HepG2 (cell line): Measurements from ENCODE around the gene ADGRB3. TPM values are rescaled to one million over a fixed set of nuclear protein-coding genes. Genes with fewer than 3 reads are reported as not detected.

Experiments
- ATAC-seq: fragments of 200-7000 bp; cut with Tn5 transposase; 3 replicates; pipeline ENCODE4 v1.9.1; 2020; ENCODE audit warnings: mild to moderate bottlenecking, moderate library complexity
- BruUV-seq: library from RNA; stranded (reverse); fragments of 400-500 nt; replicated peaks from 2 replicates; lab custom pipeline; 2021; lab: Mats Ljungman, UMichigan
- CTCF ChIA-PET: fragments of 300-600 bp; formaldehyde crosslinking; extraction: SDS; loops from one replicate; lab custom pipeline; 2021; ENCODE audit warnings: low total read pairs, inconsistent platforms, low intra/inter-chr PET ratio; lab: Yijun Ruan, JAX
- POLR2A ChIA-PET: fragments of 350-600 bp; sonication (Branson Sonifier 250); formaldehyde crosslinking; loops from one replicate; lab custom pipeline; 2020; ENCODE audit warnings: antibody characterized with exemption, inconsistent platforms; lab: Yijun Ruan, JAX
- DNase-seq: peaks from one replicate; pipeline ENCODE4 v3.0.0-alpha.2; 2015; ENCODE audit warnings: low spot score
- FAIRE-seq: peaks from 3 replicates; lab custom pipeline; 2011; peaks lifted over from hg19 to GRCh38; lab: Jason Lieb, UNC
- H2AFZ ChIP-seq: one replicate; pipeline ENCODE4 v1.6.1; 2011; ENCODE audit warnings: low read length, inconsistent platforms
- H3K27ac ChIP-seq: fragments of 300-600 bp; 3 replicates; pipeline ENCODE4 v1.8.0; 2011; ENCODE audit warnings: mixed run types, mild to moderate bottlenecking, mixed read lengths, low read length, inconsistent platforms; ENCODE audit not compliant: insufficient read depth; ENCODE audit errors: extremely low read length
- H3K27me3 ChIP-seq, 2 experiments: fragments of 200-600 bp in 1 of 2; 2 replicates in 1 of 2; 3 replicates in 1 of 2; pipeline versions ENCODE4 v1.6.0 to v1.8.0; 2011; ENCODE audit warnings: low read length in 2 of 2, mild to moderate bottlenecking in 2 of 2, moderate library complexity in 2 of 2, inconsistent platforms in 1 of 2; ENCODE audit not compliant: insufficient read depth in 2 of 2, control insufficient read depth in 1 of 2
- H3K36me3 ChIP-seq, 2 experiments: fragments of 200-600 bp in 1 of 2; replicated peaks in 1 of 2; 2 replicates in 1 of 2; 3 replicates in 1 of 2; pipeline versions ENCODE4 v1.5.1 to v1.8.0; 2011; ENCODE audit warnings: low read length in 2 of 2, inconsistent platforms in 1 of 2; ENCODE audit not compliant: insufficient read depth in 2 of 2, control insufficient read depth in 1 of 2
- H3K4me1 ChIP-seq: 2 replicates; pipeline ENCODE4 v1.5.1; 2012; ENCODE audit warnings: low read length, inconsistent platforms; ENCODE audit not compliant: insufficient read depth
- H3K4me2 ChIP-seq: 2 replicates; pipeline ENCODE4 v1.6.0; 2011; ENCODE audit warnings: low read depth, low read length, inconsistent platforms
- H3K4me3 ChIP-seq, 3 experiments: fragments of 200-600 bp in 1 of 3; sonication (generic), shearing (Covaris generic) in 1 of 3; replicated peaks in 1 of 3; 2 replicates each; pipeline ENCODE4 v1.5.1; 2011 to 2016; ENCODE audit warnings: low read length in 3 of 3, inconsistent platforms in 2 of 3, low read depth in 2 of 3, mild to moderate bottlenecking in 2 of 3, control low read depth in 1 of 3, mixed read lengths in 1 of 3; ENCODE audit not compliant: insufficient read depth in 1 of 3
- H3K79me2 ChIP-seq: one replicate; pipeline ENCODE4 v1.6.1; 2011; ENCODE audit warnings: low read length, inconsistent platforms; ENCODE audit not compliant: insufficient read depth
- H3K9ac ChIP-seq: 2 replicates; pipeline ENCODE4 v1.6.0; 2011; ENCODE audit warnings: mild to moderate bottlenecking, low read depth, low read length, inconsistent platforms; ENCODE audit not compliant: insufficient read depth
- H3K9me3 ChIP-seq: 2 replicates; pipeline ENCODE4 v1.5.1; 2012; ENCODE audit warnings: mild to moderate bottlenecking, low read length
- H4K20me1 ChIP-seq: 2 replicates; pipeline ENCODE4 v1.6.0; 2011; ENCODE audit warnings: inconsistent platforms, mild to moderate bottlenecking, low read length, moderate library complexity; ENCODE audit not compliant: insufficient read depth
- ETV5 ChIP-seq: IDR thresholded peaks from 2 replicates; pipeline ENCODE4 v1.6.1; 2018; ENCODE audit warnings: missing biosample characterization, missing genetic modification reagents, inconsistent platforms, borderline replicate concordance
- GLI4 ChIP-seq: sonication (generic); formaldehyde crosslinking; IDR thresholded peaks from 2 replicates; pipeline ENCODE4 v1.5.1; 2020; ENCODE audit warnings: missing genetic modification reagents, mild to moderate bottlenecking, moderate library complexity, borderline replicate concordance
- GPN1 ChIP-seq: sonication (generic); formaldehyde crosslinking; IDR thresholded peaks from 2 replicates; pipeline ENCODE4 v1.5.1; 2020; ENCODE audit warnings: missing genetic modification reagents, borderline replicate concordance
- MBNL3 ChIP-seq: fragments of 250-450 bp; sonication (Bioruptor Pico); conservative IDR thresholded peaks from 2 replicates; pipeline ENCODE4 v1.8.0; 2022; ENCODE audit warnings: mild to moderate bottlenecking, inconsistent platforms
- PAF1 ChIP-seq: IDR thresholded peaks from 2 replicates; pipeline ENCODE4 v1.6.1; 2016; ENCODE audit warnings: missing genetic modification reagents, missing compliant biosample characterization
- PHF21A ChIP-seq: sonication (generic); formaldehyde crosslinking; IDR thresholded peaks from 2 replicates; pipeline ENCODE4 v1.5.0; 2020; ENCODE audit warnings: mild to moderate bottlenecking, missing genetic modification reagents
- SALL1 ChIP-seq: sonication (generic); formaldehyde crosslinking; IDR thresholded peaks from 2 replicates; pipeline ENCODE4 v1.8.0; 2022; ENCODE audit warnings: mild to moderate bottlenecking, missing genetic modification reagents
- TCF7L2 ChIP-seq: IDR thresholded peaks from 2 replicates; pipeline ENCODE4 v1.6.1; 2011; ENCODE audit warnings: mild to moderate bottlenecking, low read depth, low read length, moderate library complexity
- ZMYM4 ChIP-seq: sonication (generic); formaldehyde crosslinking; IDR thresholded peaks from 2 replicates; pipeline ENCODE4 v1.8.1; 2023; ENCODE audit warnings: mild to moderate bottlenecking, missing genetic modification reagents
- ZNF12 ChIP-seq: sonication (generic); formaldehyde crosslinking; IDR thresholded peaks from 2 replicates; pipeline ENCODE4 v1.5.0; 2020; ENCODE audit warnings: missing genetic modification reagents
- ZNF3 ChIP-seq: IDR thresholded peaks from 2 replicates; pipeline ENCODE4 v1.7.0; 2017; ENCODE audit warnings: inconsistent platforms
- ZNF446 ChIP-seq: sonication (generic); formaldehyde crosslinking; IDR thresholded peaks from 2 replicates; pipeline ENCODE4 v1.5.0; 2020; ENCODE audit warnings: mild to moderate bottlenecking, missing genetic modification reagents
- ZNF562 ChIP-seq: sonication (generic); formaldehyde crosslinking; IDR thresholded peaks from 2 replicates; pipeline ENCODE4 v1.8.0; 2022; ENCODE audit warnings: missing genetic modification reagents, borderline replicate concordance
- ZNF589 ChIP-seq: sonication (generic); formaldehyde crosslinking; conservative IDR thresholded peaks from 2 replicates; pipeline ENCODE4 v1.8.0; 2022; ENCODE audit warnings: mild to moderate bottlenecking, moderate library complexity, missing genetic modification reagents
- ZNF691 ChIP-seq: sonication (generic); formaldehyde crosslinking; IDR thresholded peaks from 2 replicates; pipeline ENCODE4 v1.4.0; 2020; ENCODE audit warnings: missing genetic modification reagents, low read depth, mild to moderate bottlenecking, borderline replicate concordance
- ZNF709 ChIP-seq: sonication (generic); formaldehyde crosslinking; IDR thresholded peaks from 2 replicates; pipeline ENCODE4 v1.5.0; 2020; ENCODE audit warnings: mild to moderate bottlenecking, missing genetic modification reagents
- ZNF781 ChIP-seq: sonication (generic); formaldehyde crosslinking; IDR thresholded peaks from 2 replicates; pipeline ENCODE4 v1.5.1; 2020; ENCODE audit warnings: borderline replicate concordance, mild to moderate bottlenecking, missing genetic modification reagents; ENCODE audit errors: not compliant biosample characterization
- ZNF878 ChIP-seq: sonication (generic); formaldehyde crosslinking; IDR thresholded peaks from 2 replicates; pipeline ENCODE4 v1.8.1; 2023; ENCODE audit warnings: mild to moderate bottlenecking, missing genetic modification reagents, moderate library complexity
- in situ Hi-C: cut with HindIII; loops from 2 replicates; pipeline ENCODE4 v1.10.0; 2017; ENCODE audit warnings: low pct_unique_long_range_greater_than_20kb; ENCODE audit not compliant: extremely low pct_ligation_motif_present
- intact Hi-C: fragments of 100-400 bp; cut with micrococcal nuclease; formaldehyde crosslinking; loops from one replicate; pipeline ENCODE4 v1.10.0; 2022; ENCODE audit not compliant: unreplicated experiment
- polyA plus RNA-seq, 8 experiments: library from polyadenylated mRNA; depleted of rRNA in 3 of 8; stranded (reverse) in 7 of 8; unstranded in 1 of 8; fragments of >200 nt; fragmentation: Illumina TruSeq in 4 of 8; extraction: Trizol in 4 of 8; gene quantifications; 2 replicates each; pipeline versions ENCODE4 v1.2.1 to v1.2.3, GENCODE V29; 2011 to 2016; ENCODE audit warnings: low read depth in 4 of 8, missing spikeins in 1 of 8, mixed read lengths in 1 of 8; ENCODE audit not compliant: insufficient read depth in 1 of 8
- total RNA-seq, 5 experiments: library from RNA; depleted of rRNA; stranded (reverse); fragments of >200 nt; fragmentation: Illumina TruSeq; extraction: Trizol; gene quantifications; 2 replicates each; pipeline ENCODE4 v1.2.3, GENCODE V29; 2016; ENCODE audit warnings: low read depth in 1 of 5
- TF ChIP-seq, protein P1 (sequence below): sonication (generic); formaldehyde crosslinking; IDR thresholded peaks from 2 replicates; pipeline ENCODE4 v1.4.0; 2020; ENCODE audit warnings: low read depth, missing genetic modification reagents

ADGRB3 gene
- total and polyA plus RNA-seq, 2 of the 13 experiments (the other 11 are each of a cell fraction or from before 2014, with no cell fraction given): not detected

GRCh38 chr6:68701159-68701558, 66.1 kb downstream of the ADGRB3 start (continued):
- no peak for TF ChIP-seq ZNF781 (CRISPR knock-in tag)
- no peak for TF ChIP-seq ETV5
- TF ChIP-seq GLI4: no peak
- TF ChIP-seq ZNF878 (CRISPR knock-in tag): no peak
- no peak for TF ChIP-seq PAF1 (CRISPR knock-in tag)
- TF ChIP-seq PHF21A (CRISPR knock-in tag): no peak
- TF ChIP-seq TCF7L2: no peak
- no peak for TF ChIP-seq SALL1
- TF ChIP-seq GPN1 (CRISPR knock-in tag): no peak
- TF ChIP-seq, all 625 proteins: peak for 0

- FAIRE-seq (no peak), ATAC-seq (no peak), DNase-seq (no peak)
- Histone ChIP-seq H3K79me2 (no peaks in the 10 kb centered on the region), H3K27ac (no peak overlapping the region), H3K4me2 (no peak overlapping the region), H3K9ac (no peak overlapping the region), H3K4me3 (no peak overlapping the region), H3K9me3 (no peaks in the 10 kb centered on the region), H3K27me3 (no peaks in the 10 kb centered on the region), H2AFZ (no peak overlapping the region), H3K36me3 (no peaks in the 10 kb centered on the region), H3K4me1 (no peaks in the 10 kb centered on the region), H4K20me1 (no peaks in the 10 kb centered on the region)
- in situ Hi-C loops: no loop called here
- POLR2A ChIA-PET: no interaction called here
- no TSS peak for BruUV-seq
- CTCF ChIA-PET: no interaction called here
- intact Hi-C loops: no loop called here
- no peak for TF ChIP-seq ZNF562 (CRISPR knock-in tag)
- no peak for TF ChIP-seq ZNF12 (CRISPR knock-in tag)
- TF ChIP-seq, protein P1, sequence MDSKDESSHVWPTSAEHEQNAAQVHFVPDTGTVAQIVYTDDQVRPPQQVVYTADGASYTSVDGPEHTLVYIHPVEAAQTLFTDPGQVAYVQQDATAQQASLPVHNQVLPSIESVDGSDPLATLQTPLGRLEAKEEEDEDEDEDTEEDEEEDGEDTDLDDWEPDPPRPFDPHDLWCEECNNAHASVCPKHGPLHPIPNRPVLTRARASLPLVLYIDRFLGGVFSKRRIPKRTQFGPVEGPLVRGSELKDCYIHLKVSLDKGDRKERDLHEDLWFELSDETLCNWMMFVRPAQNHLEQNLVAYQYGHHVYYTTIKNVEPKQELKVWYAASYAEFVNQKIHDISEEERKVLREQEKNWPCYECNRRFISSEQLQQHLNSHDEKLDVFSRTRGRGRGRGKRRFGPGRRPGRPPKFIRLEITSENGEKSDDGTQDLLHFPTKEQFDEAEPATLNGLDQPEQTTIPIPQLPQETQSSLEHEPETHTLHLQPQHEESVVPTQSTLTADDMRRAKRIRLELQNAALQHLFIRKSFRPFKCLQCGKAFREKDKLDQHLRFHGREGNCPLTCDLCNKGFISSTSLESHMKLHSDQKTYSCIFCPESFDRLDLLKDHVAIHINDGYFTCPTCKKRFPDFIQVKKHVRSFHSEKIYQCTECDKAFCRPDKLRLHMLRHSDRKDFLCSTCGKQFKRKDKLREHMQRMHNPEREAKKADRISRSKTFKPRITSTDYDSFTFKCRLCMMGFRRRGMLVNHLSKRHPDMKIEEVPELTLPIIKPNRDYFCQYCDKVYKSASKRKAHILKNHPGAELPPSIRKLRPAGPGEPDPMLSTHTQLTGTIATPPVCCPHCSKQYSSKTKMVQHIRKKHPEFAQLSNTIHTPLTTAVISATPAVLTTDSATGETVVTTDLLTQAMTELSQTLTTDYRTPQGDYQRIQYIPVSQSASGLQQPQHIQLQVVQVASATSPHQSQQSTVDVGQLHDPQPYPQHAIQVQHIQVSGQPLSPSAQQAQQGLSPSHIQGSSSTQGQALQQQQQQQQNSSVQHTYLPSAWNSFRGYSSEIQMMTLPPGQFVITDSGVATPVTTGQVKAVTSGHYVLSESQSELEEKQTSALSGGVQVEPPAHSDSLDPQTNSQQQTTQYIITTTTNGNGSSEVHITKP (CRISPR knock-in tag): no peak
- no peak for TF ChIP-seq ZMYM4 (CRISPR knock-in tag)
- TF ChIP-seq ZNF3: no peak
- TF ChIP-seq ZNF691 (CRISPR knock-in tag): no peak
- no peak for TF ChIP-seq ZNF446 (CRISPR knock-in tag)
- no peak for TF ChIP-seq MBNL3 (CRISPR knock-in tag)
- TF ChIP-seq ZNF709: no peak
- TF ChIP-seq ZNF589 (CRISPR knock-in tag): no peak
Measured at GRCh38 chr6:68704485-68704884, 69.4 kb downstream of the ADGRB3 start.
